ENCODE measurements around the gene HOTAIR. TPM values are rescaled to one million over a fixed set of nuclear protein-coding genes. Genes with fewer than 3 reads are reported as not detected.

HOTAIR gene
- polyA plus RNA-seq, 3 donors: not detected

- Histone ChIP-seq H3K27me3 (ENCODE audit: control insufficient read depth in 2 of 2, insufficient read depth in 2 of 2, low read length in 2 of 2) (peaks cover 93 to 99% of the 10 kb centered on the region in 2 donors), H3K79me2 (ENCODE audit: insufficient read depth, low read length) (no peaks in the 10 kb centered on the region), H3K36me3 (replicated peaks in 1 of 2; ENCODE audit: control insufficient read depth in 1 of 2, insufficient read depth in 2 of 2, low read length in 2 of 2) (no peaks in the 10 kb centered on the region), H3K4me3 (replicated peaks in 1 of 3; ENCODE audit: low read depth in 2 of 3, low read length in 3 of 3) (no peak overlapping the region), H3K9ac (ENCODE audit: insufficient read depth, low read length, poor library complexity, severe bottlenecking) (no peak overlapping the region), H2AFZ (ENCODE audit: insufficient read depth, low read depth, low read length, poor library complexity, severe bottlenecking) (no peak overlapping the region), H4K20me1 (ENCODE audit: insufficient read depth, low read length) (no peaks in the 10 kb centered on the region), H3K9me3 (replicated peaks in 1 of 2; ENCODE audit: control insufficient read depth in 1 of 2, insufficient read depth in 1 of 2, low read length in 2 of 2) (peaks cover 7 to 85% of the 10 kb centered on the region in 2 donors), H3K27ac (ENCODE audit: low read depth in 1 of 2, low read length in 2 of 2) (no peak overlapping the region), H3K4me1 (ENCODE audit: control insufficient read depth in 1 of 2, insufficient read depth in 2 of 2, low read length in 2 of 2) (no peaks in the 10 kb centered on the region), H3K4me2 (replicated peaks; ENCODE audit: extremely low read depth, low read length, poor library complexity, severe bottlenecking) (no peak overlapping the region)
- Mint-ChIP-seq H3K4me3 (peak overlapping the region; percentile 24 to 62), H3K4me1 (peaks cover 10% of the 10 kb centered on the region), H3K36me3 (peaks cover 2 to 17% of the 10 kb centered on the region in 2 donors), H3K27ac (no peak overlapping the region), H3K27me3 (ENCODE audit: low read depth in 3 of 3) (peaks cover 95 to 99% (median 95%) of the 10 kb centered on the region in 3 donors), H3K9me3 (peaks cover 2 to 55% (median 33%) of the 10 kb centered on the region in 7 donors)
- TF ChIP-seq, protein P1, sequence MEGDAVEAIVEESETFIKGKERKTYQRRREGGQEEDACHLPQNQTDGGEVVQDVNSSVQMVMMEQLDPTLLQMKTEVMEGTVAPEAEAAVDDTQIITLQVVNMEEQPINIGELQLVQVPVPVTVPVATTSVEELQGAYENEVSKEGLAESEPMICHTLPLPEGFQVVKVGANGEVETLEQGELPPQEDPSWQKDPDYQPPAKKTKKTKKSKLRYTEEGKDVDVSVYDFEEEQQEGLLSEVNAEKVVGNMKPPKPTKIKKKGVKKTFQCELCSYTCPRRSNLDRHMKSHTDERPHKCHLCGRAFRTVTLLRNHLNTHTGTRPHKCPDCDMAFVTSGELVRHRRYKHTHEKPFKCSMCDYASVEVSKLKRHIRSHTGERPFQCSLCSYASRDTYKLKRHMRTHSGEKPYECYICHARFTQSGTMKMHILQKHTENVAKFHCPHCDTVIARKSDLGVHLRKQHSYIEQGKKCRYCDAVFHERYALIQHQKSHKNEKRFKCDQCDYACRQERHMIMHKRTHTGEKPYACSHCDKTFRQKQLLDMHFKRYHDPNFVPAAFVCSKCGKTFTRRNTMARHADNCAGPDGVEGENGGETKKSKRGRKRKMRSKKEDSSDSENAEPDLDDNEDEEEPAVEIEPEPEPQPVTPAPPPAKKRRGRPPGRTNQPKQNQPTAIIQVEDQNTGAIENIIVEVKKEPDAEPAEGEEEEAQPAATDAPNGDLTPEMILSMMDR (IDR thresholded peaks at IDR 0.05): no peak
- no peak for DNase-seq
- intact Hi-C loops (cut with micrococcal nuclease): no loop called here
- WGBS (ENCODE audit: insufficient coverage): 3% methylated on average over 79 of the region's 86 CpGs
Measured at GRCh38 chr12:53955036-53955775, 19.5 kb downstream of the HOTAIR start.

DNA sequence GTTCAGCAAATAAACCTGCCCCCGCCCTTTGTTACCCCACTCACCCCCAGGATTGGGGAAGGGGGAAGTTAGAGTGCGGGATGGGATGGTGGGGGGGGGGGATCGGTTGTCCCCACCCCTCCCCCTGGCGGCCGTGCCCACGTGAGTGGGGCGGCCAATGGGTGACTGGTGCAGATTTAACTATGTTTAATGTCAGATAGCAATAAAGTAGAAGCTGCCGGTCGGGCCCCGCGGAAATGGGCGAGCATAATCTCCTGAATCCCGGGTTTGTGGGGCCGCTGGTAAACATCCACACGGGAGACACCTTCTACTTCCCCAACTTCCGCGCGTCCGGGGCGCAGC is 20.1 kb downstream of the HOTAIR start, which contains the start of gene HOXC12:
Gene HOXC12 (plus strand): TSS at position 210 of the 342 bp plus-strand sequence. CDS start 27 bp downstream, at position 237.
- Mint-ChIP-seq H3K27me3 (ENCODE audit: low read depth in 3 of 3) (peaks cover 95 to 99% (median 95%) of the 10 kb centered on the region in 3 donors), H3K36me3 (peaks cover 2 to 13% of the 10 kb centered on the region in 2 donors), H3K9me3 (peaks cover 0 to 56% (median 29%) of the 10 kb centered on the region in 7 donors), H3K27ac (no peak within 1 kb of the TSS), H3K4me3 (peak within 1 kb of the TSS; percentile 24 to 87), H3K4me1 (peaks cover 8% of the 10 kb centered on the region)
- peaks cover 92 to 99% of the 10 kb centered on the region in 2 donors for H3K27me3 ChIP-seq (ENCODE audit: control insufficient read depth in 2 of 2, insufficient read depth in 2 of 2, low read length in 2 of 2)
- no peaks in the 10 kb centered on the region for H3K36me3 ChIP-seq (replicated peaks in 1 of 2; ENCODE audit: control insufficient read depth in 1 of 2, insufficient read depth in 2 of 2, low read length in 2 of 2)
- intact Hi-C loops (cut with micrococcal nuclease): loop anchor here in 1 of 2 donors (5.0 kb wide), 1 partner anchor 43 kb away; no protein-coding TSS in a partner anchor
- H3K27ac ChIP-seq (ENCODE audit: low read depth in 1 of 2, low read length in 2 of 2): no peak within 1 kb of the TSS
- H2AFZ ChIP-seq (ENCODE audit: insufficient read depth, low read depth, low read length, poor library complexity, severe bottlenecking): no peak within 1 kb of the TSS
- H3K4me1 ChIP-seq (ENCODE audit: control insufficient read depth in 1 of 2, insufficient read depth in 2 of 2, low read length in 2 of 2): no peaks in the 10 kb centered on the region
- WGBS (ENCODE audit: insufficient coverage): 6% methylated on average over 13 of the region's 20 CpGs
- H3K4me2 ChIP-seq (replicated peaks; ENCODE audit: extremely low read depth, low read length, poor library complexity, severe bottlenecking): no peak within 1 kb of the TSS
- H3K9me3 ChIP-seq (replicated peaks in 1 of 2; ENCODE audit: control insufficient read depth in 1 of 2, insufficient read depth in 1 of 2, low read length in 2 of 2): peaks cover 4 to 85% of the 10 kb centered on the region in 2 donors
- no peak within 1 kb of the TSS for H3K9ac ChIP-seq (ENCODE audit: insufficient read depth, low read length, poor library complexity, severe bottlenecking)
- DNase-seq: no peak
- H3K4me3 ChIP-seq (replicated peaks in 1 of 3; ENCODE audit: low read depth in 2 of 3, low read length in 3 of 3): no peak within 1 kb of the TSS
- H4K20me1 ChIP-seq (ENCODE audit: insufficient read depth, low read length): no peaks in the 10 kb centered on the region
- TF ChIP-seq, protein P1 (IDR thresholded peaks at IDR 0.05): no peak
- no peaks in the 10 kb centered on the region for H3K79me2 ChIP-seq (ENCODE audit: insufficient read depth, low read length)
